ENCODE results near the gene EIF2AK2. TPM values are rescaled to one million over a fixed set of nuclear protein-coding genes. Genes with fewer than 3 reads are reported as not detected.
"Not testable (repeated sequence)": the region's sequence is repeated elsewhere in the genome, so short reads cannot be mapped to it uniquely, and the experiment has no call there.

EIF2AK2 gene
- total RNA-seq (10 to 100 TPM; 30.6 to 48.2 (median 38.2) TPM), polyA plus RNA-seq (1 to 10 TPM; 4.0 to 8.0 (median 4.5) TPM)
- long read RNA-seq, donor 1, partial matches to known transcripts, result 0 of 1 reads
- long read RNA-seq, donor 1, other reads (novel, unspliced or antisense), result 0 of 1 reads
- long read RNA-seq, donor 2, result 0 reads

DNA sequence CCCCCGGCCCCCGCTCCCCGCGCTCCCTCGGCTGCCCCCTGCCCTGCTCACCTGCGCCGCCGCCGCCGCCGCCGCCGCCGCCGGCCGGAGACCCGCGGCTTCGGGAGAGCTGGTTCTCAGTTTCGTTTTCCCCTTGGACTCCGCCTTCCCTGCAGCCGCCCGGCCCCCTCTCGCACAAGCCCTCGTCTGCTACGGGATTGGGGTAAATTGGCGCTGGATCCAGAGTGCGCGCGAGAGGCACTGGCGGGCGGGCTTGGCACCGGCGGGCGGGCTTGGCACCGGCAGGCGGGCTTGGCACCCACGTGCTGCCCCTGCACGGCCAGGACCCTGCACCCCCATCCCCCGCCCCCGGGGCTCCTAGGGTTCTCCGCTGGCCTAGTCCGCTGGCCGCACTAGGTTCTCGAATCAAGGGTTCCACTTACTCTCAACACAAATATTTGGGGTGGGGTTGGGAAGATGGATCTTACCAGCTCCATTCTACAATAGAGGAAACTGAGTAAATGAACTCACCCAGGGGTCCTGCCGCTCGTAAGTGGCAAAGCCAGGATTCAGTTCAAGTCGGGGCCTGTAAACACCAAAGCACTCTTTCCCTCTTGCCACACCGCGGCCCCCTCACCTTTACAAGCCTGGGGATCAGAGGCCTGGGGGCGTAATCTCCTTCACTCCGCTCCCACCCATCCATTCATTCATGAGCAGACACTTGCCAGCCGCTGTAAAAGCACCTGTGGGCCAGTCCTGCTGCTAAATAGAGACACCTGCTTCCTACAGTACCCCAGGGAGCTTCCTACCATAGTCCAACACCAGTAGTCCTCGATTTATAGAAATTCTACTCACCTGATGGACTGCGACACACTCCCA lies at the start of gene EIF2AK2:
EIF2AK2 (minus strand) TSS at position 124 of the 858 bp plus-strand sequence. CDS start 9,174 bp downstream, outside the sequence.
- H3K9me3 ChIP-seq, result no peaks in the 10 kb centered on the region
- no peak for TF ChIP-seq POLR2A (IDR thresholded peaks at IDR 0.05)
- TF ChIP-seq POLR2AphosphoS5 (IDR thresholded peaks at IDR 0.05), result peak; percentile 81 to 87 (median 86)
- TF ChIP-seq, protein P1, sequence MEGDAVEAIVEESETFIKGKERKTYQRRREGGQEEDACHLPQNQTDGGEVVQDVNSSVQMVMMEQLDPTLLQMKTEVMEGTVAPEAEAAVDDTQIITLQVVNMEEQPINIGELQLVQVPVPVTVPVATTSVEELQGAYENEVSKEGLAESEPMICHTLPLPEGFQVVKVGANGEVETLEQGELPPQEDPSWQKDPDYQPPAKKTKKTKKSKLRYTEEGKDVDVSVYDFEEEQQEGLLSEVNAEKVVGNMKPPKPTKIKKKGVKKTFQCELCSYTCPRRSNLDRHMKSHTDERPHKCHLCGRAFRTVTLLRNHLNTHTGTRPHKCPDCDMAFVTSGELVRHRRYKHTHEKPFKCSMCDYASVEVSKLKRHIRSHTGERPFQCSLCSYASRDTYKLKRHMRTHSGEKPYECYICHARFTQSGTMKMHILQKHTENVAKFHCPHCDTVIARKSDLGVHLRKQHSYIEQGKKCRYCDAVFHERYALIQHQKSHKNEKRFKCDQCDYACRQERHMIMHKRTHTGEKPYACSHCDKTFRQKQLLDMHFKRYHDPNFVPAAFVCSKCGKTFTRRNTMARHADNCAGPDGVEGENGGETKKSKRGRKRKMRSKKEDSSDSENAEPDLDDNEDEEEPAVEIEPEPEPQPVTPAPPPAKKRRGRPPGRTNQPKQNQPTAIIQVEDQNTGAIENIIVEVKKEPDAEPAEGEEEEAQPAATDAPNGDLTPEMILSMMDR (IDR thresholded peaks at IDR 0.05 in 8 of 11, conservative IDR thresholded peaks at IDR 0.05 in 3 of 11), result peak in 1 of 11 experiments; percentile 10
- intact Hi-C loops (cut with DNase I; ENCODE audit: low total_unique reads), result no loop called here
- peak; percentile 95 for DNase-seq
- peaks cover 20 to 53% (median 35%) of the 10 kb centered on the region in 6 donors for H3K4me1 ChIP-seq
- peaks cover 0 to 14% (median 0%) of the 10 kb centered on the region in 6 donors for H3K36me3 ChIP-seq
- peak within 1 kb of the TSS; percentile 83 to 96 (median 93) for H3K27ac ChIP-seq
- 8 to 12% (median 11%) methylated on average over 40 to 55 of the region's 55 CpGs for WGBS, 5 donors
- H3K4me3 ChIP-seq, result peak within 1 kb of the TSS; percentile 75 to 96 (median 86)
- no peaks in the 10 kb centered on the region for H3K27me3 ChIP-seq (replicated peaks in 1 of 7)

DNA sequence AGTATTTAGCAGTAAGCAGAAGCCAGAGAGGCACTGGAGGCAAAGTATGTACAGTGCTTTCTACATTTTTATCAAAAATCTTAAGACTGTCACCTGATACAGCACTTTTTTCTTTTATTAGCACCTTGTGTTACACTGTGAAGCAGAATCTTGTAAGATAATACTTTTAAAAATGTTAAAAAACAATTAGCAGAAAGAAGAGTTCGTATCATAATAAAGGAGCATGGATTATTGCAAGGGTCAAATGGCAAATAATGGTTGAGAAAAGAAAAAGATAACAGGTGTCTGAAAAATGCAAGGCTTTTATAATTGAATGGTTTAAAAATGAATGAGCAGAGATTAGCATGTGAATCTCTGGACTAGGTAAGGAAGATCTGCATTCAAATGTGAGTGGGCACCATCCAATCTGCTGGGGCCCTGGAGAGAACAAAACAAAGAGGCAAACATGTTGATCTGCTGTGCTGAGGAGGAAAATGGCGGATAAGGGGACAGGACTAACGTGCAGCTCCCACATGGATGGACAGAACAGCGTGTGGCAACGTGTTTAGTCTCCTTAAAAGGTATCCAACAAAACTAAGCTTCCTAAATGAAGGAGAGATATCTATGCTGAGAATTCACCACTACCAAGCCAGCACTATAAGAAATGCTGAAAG lies 49.0 kb upstream of the EIF2AK2 start:
- H3K36me3 ChIP-seq, result peaks cover 13 to 100% (median 83%) of the 10 kb centered on the region in 6 donors
- intact Hi-C loops (cut with DNase I; ENCODE audit: low total_unique reads), result no loop called here
- H3K9me3 ChIP-seq, result peaks cover 0 to 54% (median 39%) of the 10 kb centered on the region in 8 donors
- WGBS, 5 donors, result 92 to 97% (median 94%) methylated on average over 5 of the region's 5 CpGs
- no peak overlapping the region for H3K4me3 ChIP-seq
- no peaks in the 10 kb centered on the region for H3K27me3 ChIP-seq (replicated peaks in 1 of 7)
- no peak for TF ChIP-seq POLR2A (IDR thresholded peaks at IDR 0.05)
- no peak for TF ChIP-seq POLR2AphosphoS5 (IDR thresholded peaks at IDR 0.05)
- TF ChIP-seq, protein P1 (IDR thresholded peaks at IDR 0.05 in 8 of 11, conservative IDR thresholded peaks at IDR 0.05 in 3 of 11), result no peak
- DNase-seq, result no peak
- H3K4me1 ChIP-seq, result peaks cover 0 to 4% (median 0%) of the 10 kb centered on the region in 6 donors
- H3K27ac ChIP-seq, result no peak overlapping the region

DNA sequence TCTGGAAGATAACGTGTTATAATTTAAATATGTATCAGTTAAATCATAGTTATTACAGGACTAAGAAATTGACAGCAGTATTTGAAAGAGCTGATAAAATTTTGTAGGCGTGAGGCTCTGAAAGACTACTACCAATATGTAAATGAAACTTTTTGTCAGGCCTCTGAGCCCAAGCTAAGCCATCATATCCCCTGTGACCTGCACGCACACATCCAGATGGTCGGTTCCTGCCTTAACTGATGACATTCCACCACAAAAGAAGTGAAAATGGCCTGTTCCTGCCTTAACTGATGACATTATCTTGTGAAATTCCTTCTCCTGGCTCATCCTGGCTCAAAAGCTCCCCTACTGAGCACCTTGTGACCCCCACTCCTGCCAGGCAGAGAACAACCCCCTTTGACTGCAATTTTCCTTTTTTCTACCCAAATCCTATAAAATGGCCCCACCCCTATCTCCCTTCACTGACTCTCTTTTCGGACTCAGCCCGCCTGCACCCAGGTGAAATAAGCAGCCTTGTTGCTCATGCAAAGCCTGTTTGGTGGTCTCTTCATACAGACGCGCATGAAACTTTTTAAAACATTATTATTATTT lies 48.4 kb upstream of the EIF2AK2 start:
- Histone ChIP-seq H3K9me3 (peaks cover 0 to 51% (median 39%) of the 10 kb centered on the region in 8 donors), H3K4me1 (peaks cover 0 to 11% (median 0%) of the 10 kb centered on the region in 6 donors), H3K36me3 (peaks cover 13 to 100% (median 82%) of the 10 kb centered on the region in 6 donors)
- H3K4me3 ChIP-seq; intact Hi-C loops (cut with DNase I; ENCODE audit: low total_unique reads); H3K27me3 ChIP-seq (replicated peaks in 1 of 7); DNase-seq; H3K27ac ChIP-seq: not testable (repeated sequence)
- 83 to 92% (median 85%) methylated on average over 8 of the region's 8 CpGs for WGBS, 5 donors

DNA sequence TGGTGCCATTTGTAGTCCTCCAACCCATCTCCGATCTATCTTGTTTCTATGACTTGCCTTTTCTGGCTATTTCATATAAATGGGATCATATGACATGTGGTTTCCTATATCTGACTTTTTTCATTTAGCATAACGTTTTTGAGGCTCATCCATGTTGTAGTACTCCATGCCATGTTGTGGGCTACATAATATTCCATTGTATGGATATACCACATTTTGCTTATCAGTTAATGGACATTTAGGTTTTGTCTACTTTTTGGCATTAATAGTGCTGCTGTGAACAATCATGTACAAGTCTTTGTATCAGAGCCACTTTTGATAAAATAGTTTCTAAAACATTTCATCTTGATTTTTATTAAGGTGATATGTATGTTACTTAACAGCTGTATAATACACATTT lies 46.9 kb upstream of the EIF2AK2 start:
- Histone ChIP-seq H3K9me3 (peaks cover 0 to 36% (median 30%) of the 10 kb centered on the region in 8 donors), H3K36me3 (peaks cover 13 to 90% (median 68%) of the 10 kb centered on the region in 6 donors), H3K27ac (no peak overlapping the region), H3K4me3 (no peak overlapping the region), H3K4me1 (peaks cover 0 to 26% (median 6%) of the 10 kb centered on the region in 6 donors), H3K27me3 (replicated peaks in 1 of 7) (no peaks in the 10 kb centered on the region)
- DNase-seq, result no peak
- 91 to 98% (median 92%) methylated on average over 2 of the region's 2 CpGs for WGBS, 5 donors
- no peak for TF ChIP-seq POLR2A (IDR thresholded peaks at IDR 0.05)
- TF ChIP-seq, protein P1 (IDR thresholded peaks at IDR 0.05 in 8 of 11, conservative IDR thresholded peaks at IDR 0.05 in 3 of 11), result no peak
- TF ChIP-seq POLR2AphosphoS5 (IDR thresholded peaks at IDR 0.05), result no peak
- intact Hi-C loops (cut with DNase I; ENCODE audit: low total_unique reads), result no loop called here

All from spleen (tissue), 13 donors.